Measurements from ENCODE around the gene B4GALT6. TPM values are rescaled to one million over a fixed set of nuclear protein-coding genes. Genes with fewer than 3 reads are reported as not detected.

The B4GALT6 gene
- total RNA-seq, 4 donors from 2014 or later, result 1.5 to 11.8 (median 3.9) TPM

DNA sequence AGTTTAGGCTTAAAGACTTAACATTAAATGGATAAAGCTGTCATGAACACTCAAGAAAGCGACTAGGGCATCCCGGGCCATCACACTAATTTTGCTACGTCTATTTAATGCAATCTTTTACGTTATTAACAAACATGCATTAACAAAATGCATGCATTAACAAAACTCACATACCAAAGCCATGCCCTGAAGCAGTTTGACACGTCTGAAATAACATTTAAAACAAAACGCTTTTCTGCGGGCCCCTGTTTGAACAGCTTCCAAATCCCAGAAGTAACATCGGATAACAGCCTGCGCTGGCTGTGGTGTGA, 458 bp downstream of the B4GALT6 start:
- H3K27ac ChIP-seq, result peak overlapping the region in 1 of 2 donors; percentile 46
- intact Hi-C loops (cut with DNase I; ENCODE audit: low total_unique reads), result no loop called here

DNA sequence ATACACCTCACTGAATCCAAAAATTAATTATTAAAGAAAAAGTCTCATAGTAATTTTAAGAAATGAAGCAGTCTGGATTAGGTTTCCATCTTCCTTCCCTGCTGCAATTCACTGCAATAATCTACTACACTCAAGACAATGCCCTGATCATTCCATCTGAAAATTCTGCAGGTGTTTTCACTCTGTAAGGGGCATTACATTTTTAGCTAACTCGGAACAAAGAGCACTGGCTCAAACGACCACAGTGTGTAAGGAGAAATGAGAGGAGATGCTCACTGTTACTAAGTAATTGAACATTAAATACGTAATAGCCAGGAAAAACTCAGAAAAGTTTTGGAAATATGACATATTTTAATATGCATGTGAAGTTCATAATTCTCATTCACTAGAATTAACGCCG, 1.3 kb downstream of the B4GALT6 start:
- no peaks in the 10 kb centered on the region for H3K27me3 ChIP-seq
- intact Hi-C loops (cut with DNase I; ENCODE audit: low total_unique reads), result no loop called here

More for the DNA sequence above, 458 bp downstream of the B4GALT6 start:
- DNase-seq, result no peak
- no peak for TF ChIP-seq POLR2A (IDR thresholded peaks at IDR 0.05)
- TF ChIP-seq, protein P1, sequence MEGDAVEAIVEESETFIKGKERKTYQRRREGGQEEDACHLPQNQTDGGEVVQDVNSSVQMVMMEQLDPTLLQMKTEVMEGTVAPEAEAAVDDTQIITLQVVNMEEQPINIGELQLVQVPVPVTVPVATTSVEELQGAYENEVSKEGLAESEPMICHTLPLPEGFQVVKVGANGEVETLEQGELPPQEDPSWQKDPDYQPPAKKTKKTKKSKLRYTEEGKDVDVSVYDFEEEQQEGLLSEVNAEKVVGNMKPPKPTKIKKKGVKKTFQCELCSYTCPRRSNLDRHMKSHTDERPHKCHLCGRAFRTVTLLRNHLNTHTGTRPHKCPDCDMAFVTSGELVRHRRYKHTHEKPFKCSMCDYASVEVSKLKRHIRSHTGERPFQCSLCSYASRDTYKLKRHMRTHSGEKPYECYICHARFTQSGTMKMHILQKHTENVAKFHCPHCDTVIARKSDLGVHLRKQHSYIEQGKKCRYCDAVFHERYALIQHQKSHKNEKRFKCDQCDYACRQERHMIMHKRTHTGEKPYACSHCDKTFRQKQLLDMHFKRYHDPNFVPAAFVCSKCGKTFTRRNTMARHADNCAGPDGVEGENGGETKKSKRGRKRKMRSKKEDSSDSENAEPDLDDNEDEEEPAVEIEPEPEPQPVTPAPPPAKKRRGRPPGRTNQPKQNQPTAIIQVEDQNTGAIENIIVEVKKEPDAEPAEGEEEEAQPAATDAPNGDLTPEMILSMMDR (IDR thresholded peaks at IDR 0.05), result no peak
- H3K9me3 ChIP-seq, result no peaks in the 10 kb centered on the region
- H3K4me3 ChIP-seq, result peak overlapping the region; percentile 46 to 62
- H3K36me3 ChIP-seq, result no peaks in the 10 kb centered on the region
- H3K4me1 ChIP-seq, result no peaks in the 10 kb centered on the region
- no peaks in the 10 kb centered on the region for H3K27me3 ChIP-seq

DNA sequence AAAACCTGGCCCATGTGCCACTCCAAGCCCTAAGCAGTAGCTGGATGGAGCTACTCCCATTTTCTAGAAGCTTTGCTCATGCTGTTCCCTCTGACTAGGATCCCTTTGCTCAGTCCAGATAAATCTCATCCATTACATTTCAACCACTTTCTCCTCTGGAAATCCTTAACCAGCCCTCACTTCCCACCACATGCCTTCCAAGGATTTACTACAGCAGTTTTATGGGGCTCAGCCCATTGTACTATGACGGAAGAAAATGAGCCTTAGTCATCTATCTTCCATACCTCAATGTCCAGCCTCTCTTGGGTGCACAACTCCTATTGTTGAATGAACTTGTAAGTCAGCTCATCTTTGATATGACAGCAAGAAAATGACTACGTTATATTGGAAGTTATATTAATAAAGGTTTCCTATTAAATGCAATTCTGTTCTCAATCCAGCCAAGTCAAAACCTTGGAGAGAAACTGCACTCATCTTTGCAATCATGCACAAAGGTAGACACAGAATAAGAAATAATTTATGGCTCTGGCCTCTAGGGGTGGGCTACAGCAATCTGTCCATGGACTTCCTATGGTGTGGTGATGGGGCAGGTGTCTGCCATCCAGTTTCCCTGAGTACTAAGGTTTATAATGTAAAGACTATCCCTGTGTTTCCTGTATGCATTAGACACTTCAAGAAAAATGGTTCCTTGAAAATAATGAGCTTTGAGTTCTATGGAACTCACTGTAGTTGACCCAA, 3.4 kb downstream of the B4GALT6 start:
- no peak for DNase-seq
- H3K4me1 ChIP-seq, result no peaks in the 10 kb centered on the region
- no peak overlapping the region for H3K4me3 ChIP-seq
- H3K27me3 ChIP-seq, result no peaks in the 10 kb centered on the region
- H3K27ac ChIP-seq, result no peak overlapping the region
- no peaks in the 10 kb centered on the region for H3K9me3 ChIP-seq
- no peaks in the 10 kb centered on the region for H3K36me3 ChIP-seq
- TF ChIP-seq POLR2A (IDR thresholded peaks at IDR 0.05), result no peak
- TF ChIP-seq, protein P1 (IDR thresholded peaks at IDR 0.05), result no peak
- intact Hi-C loops (cut with DNase I; ENCODE audit: low total_unique reads), result no loop called here

More for the DNA sequence above, 1.3 kb downstream of the B4GALT6 start:
- Histone ChIP-seq H3K4me3 (no peak overlapping the region), H3K4me1 (no peaks in the 10 kb centered on the region), H3K36me3 (no peaks in the 10 kb centered on the region), H3K27ac (no peak overlapping the region), H3K9me3 (no peaks in the 10 kb centered on the region)
- no peak for TF ChIP-seq POLR2A (IDR thresholded peaks at IDR 0.05)
- TF ChIP-seq, protein P1 (IDR thresholded peaks at IDR 0.05), result no peak
- DNase-seq, result no peak

GRCh38 chr18:31680433-31680811, 4.0 kb downstream of the B4GALT6 start:
- H3K36me3 ChIP-seq, result no peaks in the 10 kb centered on the region
- no peak overlapping the region for H3K27ac ChIP-seq
- no peak for DNase-seq
- H3K4me3 ChIP-seq, result no peak overlapping the region
- no peaks in the 10 kb centered on the region for H3K4me1 ChIP-seq
- H3K27me3 ChIP-seq, result no peaks in the 10 kb centered on the region
- intact Hi-C loops (cut with DNase I; ENCODE audit: low total_unique reads), result no loop called here
- no peaks in the 10 kb centered on the region for H3K9me3 ChIP-seq
- TF ChIP-seq, protein P1 (IDR thresholded peaks at IDR 0.05), result no peak
- TF ChIP-seq POLR2A (IDR thresholded peaks at IDR 0.05), result no peak

DNA sequence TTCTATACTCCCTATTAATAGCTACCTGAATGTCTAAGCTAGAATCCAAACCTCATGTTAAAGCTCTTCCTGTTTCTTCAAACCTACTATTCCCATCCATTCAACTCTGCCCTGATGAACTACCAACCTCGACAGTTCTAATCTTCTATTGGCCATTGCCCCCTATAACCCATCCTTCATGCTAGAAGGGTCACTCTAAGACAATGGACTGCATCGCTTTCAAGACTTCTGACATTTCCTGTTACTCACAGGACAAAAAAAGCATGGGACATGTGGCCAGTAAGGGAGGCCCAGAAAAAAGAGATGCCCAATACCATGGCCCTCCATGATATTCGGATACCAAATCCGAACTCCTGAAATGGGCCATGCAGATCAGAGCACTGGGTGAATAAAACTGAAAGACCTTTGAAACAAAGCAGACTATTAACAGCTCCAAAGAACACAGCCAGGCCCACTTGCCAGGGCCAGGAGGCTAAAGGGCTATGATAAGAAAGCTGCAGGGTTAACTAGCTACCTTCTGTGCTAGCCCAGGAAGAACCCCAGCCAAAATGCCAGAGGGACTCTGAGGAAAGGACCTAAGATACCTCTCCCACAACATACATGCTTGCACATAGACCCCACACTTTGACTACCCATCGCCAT, 4.5 kb downstream of the B4GALT6 start:
- DNase-seq, result no peak
- Histone ChIP-seq H3K4me3 (no peak overlapping the region), H3K9me3 (no peaks in the 10 kb centered on the region), H3K36me3 (no peaks in the 10 kb centered on the region), H3K27ac (no peak overlapping the region), H3K4me1 (no peaks in the 10 kb centered on the region), H3K27me3 (no peaks in the 10 kb centered on the region)
- no peak for TF ChIP-seq POLR2A (IDR thresholded peaks at IDR 0.05)
- TF ChIP-seq, protein P1 (IDR thresholded peaks at IDR 0.05), result no peak
- intact Hi-C loops (cut with DNase I; ENCODE audit: low total_unique reads), result no loop called here

Data from uterus (tissue), 4 donors.